Measurements from ENCODE around the gene LY9.

Gene LY9

DNA sequence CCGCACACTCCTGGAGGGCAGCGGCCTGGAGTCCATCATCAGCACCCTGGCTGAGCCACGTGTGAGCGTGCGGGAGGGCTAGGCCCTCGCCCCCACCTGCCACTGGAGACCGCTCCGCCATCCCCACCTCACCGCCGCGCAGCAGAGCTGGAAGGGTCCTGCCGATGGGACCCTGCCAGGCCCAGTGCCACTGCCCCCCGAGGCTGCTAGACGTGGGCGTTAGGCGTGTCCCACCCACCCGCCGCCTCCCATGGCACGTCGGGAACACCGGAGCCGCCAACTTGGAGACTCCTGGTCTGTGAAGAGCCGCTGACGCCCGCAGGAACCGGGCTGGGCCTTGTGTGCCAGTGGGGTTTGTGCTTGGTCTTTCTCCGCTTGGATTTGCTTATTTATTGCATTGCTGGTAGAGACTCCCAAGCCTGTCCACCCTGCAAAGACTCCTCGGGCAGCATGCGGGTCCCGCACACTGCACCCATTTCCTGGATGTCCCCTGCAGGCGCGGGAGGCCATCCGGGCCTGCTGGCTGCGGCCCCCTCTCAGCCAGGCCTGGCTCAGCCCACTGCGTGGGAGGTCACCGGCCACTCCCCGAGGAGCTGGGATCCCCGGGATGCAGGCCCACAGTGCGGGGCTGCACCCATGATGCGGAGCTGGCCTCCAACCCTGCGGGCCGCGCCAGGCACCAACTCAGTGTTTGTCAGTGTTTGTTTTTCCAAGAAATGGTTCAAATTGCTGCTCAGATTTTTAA is 6.0 kb downstream of the LY9 start:
- no peak for DNase-seq (ENCODE audit: low read depth)

- DNase-seq (ENCODE audit: low read depth) = no peak
Observed at GRCh38 chr1:160806109-160806665, 10.2 kb downstream of the LY9 start.

DNA sequence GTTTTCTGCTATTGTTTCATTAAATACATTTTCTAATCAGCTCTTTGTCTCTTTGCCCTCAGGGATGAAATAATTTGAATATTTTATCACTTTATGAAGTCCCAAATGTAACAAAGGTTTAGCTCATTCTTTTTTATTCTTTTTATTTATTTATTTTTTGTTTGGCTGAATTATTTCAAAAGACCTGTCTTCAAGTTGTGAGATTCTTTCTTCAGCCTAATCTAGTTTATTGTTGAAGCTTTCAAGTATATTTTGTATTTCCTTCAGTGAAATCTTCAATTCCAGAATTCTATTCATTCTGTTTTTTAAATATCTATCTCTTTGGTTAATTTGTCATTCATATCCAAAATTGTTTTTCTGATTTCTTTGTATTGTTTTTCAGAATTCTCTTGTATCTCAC is 10.8 kb downstream of the LY9 start:
- DNase-seq (ENCODE audit: low read depth) = no peak

- no peak for DNase-seq (ENCODE audit: low read depth)
Observed at GRCh38 chr1:160807247-160807646, 11.3 kb downstream of the LY9 start.

GRCh38 chr1:160807738-160808137 is 11.8 kb downstream of the LY9 start:
- DNase-seq (ENCODE audit: low read depth) = no peak

DNA sequence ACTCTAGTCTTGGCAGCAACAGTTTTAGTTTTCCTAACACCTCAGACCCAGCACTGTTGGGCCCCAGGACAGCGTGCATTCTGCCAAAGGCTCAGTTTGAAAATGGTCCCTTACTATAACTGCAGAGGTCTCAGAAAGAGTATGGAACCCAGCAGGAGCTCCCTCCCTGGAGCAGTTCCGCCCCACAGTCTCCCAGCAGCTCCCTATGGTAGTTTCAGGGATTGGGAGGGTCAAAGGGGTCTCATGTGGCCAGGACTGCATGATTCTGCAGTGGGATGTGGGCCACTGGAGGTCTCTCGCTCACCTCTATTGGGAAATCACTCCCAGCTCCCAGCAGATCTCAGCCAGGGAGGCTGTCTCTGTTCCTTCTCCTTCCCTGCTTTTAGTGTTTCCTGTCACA is 12.3 kb downstream of the LY9 start:
- no peak for DNase-seq (ENCODE audit: low read depth)

- DNase-seq (ENCODE audit: low read depth) = no peak
Observed at GRCh38 chr1:160810486-160810885, 14.5 kb downstream of the LY9 start.

DNA sequence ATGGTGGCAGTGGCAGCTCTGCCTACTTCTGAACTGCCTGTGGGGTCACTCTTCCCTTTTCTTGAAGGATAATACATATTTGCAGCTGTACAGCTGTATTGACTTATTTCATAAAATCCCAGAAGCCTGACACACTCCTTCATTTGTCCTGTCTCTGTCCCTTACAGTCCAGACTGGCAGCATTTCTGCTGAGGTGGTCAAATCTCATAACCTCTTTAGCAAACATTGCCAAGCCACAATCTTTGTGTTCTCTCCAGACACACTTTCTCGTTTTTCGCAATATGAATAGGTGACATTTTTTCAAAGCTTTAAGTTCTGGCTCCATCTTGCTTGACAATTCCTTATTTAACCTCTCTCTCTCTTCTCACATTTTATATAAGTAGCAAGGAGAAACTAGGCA is 15.2 kb downstream of the LY9 start:
- DNase-seq (ENCODE audit: low read depth) = no peak

GRCh38 chr1:160813215-160813614 is 17.2 kb downstream of the LY9 start:
- DNase-seq (ENCODE audit: low read depth) = no peak

GRCh38 chr1:160814316-160814715 is 18.3 kb downstream of the LY9 start:
- no peak for DNase-seq (ENCODE audit: low read depth)

DNA sequence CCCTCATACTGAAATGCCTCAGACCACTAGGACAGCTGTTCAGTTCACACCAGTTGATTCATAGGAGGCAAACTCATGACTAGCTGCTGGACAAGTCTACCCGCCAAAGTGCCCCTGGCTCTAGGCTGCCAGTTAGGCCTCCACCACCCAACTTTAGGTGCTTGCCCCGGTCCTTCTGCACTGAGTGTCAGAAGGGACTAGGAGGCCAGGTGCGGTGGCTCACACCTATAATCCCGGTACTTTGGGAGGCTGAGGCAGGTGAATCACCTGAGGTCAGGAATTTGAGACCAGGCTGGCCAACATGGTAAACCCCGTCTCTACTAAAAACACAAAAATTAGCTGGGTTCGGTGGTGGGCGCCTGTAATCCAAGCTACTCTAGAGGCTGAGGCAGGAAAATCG is 18.9 kb downstream of the LY9 start:
- DNase-seq (ENCODE audit: low read depth) = no peak

DNA sequence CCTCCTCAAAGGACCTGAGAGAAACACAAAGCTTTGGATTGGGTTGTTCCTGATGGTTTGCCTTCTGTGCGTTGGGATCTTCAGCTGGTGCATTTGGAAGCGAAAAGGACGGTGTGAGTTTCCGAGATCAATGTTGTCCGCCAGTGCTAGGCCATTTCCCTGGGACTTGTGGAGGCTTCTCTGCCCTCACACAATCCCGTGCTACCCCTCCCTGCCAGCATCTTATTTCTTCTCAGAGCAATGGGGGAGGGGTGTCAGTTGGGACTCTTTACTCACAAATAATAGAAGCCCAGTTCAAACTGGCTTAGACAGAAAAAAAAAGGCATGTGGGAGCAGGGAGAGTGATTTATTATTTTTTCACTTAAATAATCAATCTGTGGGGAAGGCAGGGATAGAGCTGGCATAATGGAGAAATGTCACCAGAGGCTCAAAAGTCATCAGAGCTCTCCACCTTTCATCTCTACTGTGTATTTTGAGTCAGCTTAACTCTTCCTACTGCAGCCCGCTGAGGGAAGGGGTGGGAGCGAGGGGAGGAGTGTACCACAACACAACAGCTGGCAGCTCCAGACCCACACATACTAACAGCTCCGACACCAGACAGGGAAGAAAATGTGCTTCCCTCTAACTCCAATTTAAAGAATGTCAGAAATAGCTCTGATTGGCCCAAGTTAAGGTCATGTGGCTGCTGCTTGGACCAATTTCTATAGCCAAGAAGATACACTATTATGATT is 22.4 kb downstream of the LY9 start:
- DNase-seq (ENCODE audit: low read depth) = no peak

DNA sequence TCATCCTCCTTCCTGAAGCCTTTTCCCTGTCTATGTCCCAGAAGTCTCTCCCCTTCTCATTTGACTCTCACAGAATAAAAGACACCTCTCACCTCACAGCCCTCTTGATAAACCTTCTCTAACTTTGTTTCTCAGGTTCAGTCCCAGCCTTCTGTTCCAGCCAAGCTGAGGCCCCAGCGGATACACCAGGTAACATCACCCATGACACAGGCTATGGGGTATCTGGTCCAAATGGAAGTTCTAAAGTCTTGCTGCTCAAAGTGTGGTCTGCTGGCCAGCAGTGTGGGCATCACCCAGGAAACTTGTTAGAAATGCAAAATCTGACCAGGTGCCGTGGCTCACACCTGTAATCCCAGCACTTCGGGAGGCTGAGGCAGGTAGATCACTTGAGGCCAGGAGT is 23.2 kb downstream of the LY9 start:
- no peak for DNase-seq (ENCODE audit: low read depth)

GRCh38 chr1:160821627-160822026 is 25.7 kb downstream of the LY9 start:
- no peak for DNase-seq (ENCODE audit: low read depth)

DNA sequence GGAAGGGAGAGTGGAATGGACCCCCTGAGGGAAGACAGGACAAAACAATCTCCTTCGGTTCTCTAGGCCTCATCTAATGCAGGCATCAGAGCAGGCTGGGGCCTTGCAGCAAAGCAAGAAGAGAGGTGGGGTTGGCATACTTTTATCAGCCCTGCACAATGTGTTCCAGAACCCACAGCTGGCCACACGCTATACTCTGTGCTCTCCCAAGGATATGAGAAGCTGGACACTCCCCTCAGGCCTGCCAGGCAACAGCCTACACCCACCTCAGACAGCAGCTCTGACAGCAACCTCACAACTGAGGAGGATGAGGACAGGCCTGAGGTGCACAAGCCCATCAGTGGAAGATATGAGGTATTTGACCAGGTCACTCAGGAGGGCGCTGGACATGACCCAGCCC is 27.3 kb downstream of the LY9 start:
- no peak for DNase-seq (ENCODE audit: low read depth)

GRCh38 chr1:160826546-160826945 is 30.6 kb downstream of the LY9 start:
- no peak for DNase-seq (ENCODE audit: low read depth)

- DNase-seq (ENCODE audit: low read depth) = no peak
Observed at GRCh38 chr1:160827418-160827817, 31.4 kb downstream of the LY9 start.

DNA sequence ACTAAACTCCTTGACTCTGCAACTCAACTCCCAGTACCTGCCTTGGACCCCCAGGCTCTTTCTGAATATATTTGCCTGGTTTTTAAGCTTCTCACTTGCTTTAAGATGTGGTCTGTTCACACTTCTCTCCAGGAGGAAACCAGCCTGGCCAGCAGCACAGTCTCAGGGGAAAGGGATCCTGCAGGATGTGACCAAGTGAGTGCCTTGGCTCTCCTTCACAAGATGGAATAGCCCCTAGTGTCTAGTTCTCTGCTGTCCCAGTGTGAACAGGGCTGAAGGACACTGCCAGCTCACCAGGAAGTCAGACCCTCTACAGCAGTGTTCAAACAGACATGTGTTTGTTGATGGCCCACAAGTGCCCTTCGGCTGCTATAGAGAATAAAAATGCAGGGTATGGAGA is 33.8 kb downstream of the LY9 start:
- DNase-seq (ENCODE audit: low read depth) = no peak

DNA sequence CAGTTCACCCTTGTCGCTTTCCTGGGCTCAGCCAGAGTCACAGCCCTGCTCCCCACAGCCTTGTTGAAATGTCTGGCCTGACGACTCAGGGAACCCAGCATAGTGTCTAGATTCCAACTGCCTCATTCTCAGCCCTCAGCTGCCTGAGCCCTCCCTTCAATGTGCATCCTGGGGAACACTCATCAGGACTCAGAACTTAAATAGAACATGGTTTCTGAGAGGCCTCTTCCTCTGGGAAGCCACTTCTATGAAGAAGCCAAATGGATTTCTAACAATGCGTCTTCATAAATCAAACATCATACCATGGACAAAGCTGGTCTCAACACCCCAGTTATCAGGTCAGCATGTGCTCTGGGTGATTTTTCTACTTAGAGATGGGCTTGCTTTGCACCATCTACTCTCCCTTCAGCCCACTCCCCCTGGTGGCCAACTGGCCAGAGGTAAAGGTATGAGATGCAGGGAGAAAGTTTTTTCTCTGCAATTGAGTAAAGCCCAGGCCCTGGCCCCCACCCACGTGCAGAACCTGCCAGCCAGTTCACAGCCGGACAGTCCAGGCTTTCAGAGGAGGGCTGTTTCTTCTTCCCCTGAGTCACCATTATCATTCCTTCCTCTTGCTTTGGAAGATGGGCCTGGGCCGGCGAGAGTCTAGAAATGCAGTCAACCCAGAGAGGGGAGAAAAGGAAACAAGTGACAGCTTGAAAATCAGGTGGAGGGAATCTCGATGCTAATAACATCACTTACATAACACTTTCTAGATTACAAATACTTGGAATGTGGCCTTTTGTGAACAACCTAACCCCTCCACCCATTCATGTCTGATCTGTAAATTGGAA is 34.6 kb downstream of the LY9 start:
- no peak for DNase-seq (ENCODE audit: low read depth)

DNA sequence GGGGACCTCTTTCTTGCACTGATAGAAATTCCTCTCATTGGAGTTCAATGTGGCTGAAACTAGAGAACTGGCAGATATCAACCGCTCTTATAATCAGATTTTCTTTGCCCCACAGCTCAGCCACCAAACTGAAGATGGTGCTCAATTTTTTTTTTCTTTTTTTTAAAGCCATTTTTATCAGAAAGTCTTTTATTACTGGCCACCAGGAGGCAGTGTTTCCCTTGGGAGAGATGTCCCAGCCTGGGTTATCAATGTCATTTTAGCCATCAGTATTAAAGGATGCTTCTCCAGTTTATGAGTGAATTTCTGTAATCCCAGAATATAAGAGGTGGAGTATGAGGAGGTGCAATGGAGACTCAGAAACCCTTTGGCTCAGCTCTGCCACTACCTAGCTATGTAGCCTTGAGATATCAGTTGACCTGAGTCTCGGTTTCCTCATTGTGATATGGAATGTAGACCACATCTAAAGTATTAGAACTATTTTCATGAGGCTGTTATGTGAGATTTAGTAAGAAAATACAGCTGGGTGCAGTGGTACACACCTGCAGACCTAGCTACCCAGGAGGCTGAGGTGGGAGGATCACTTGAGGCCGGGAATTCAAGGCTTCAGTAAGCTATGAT is 39.1 kb downstream of the LY9 start:
- no peak for DNase-seq (ENCODE audit: low read depth)

DNA sequence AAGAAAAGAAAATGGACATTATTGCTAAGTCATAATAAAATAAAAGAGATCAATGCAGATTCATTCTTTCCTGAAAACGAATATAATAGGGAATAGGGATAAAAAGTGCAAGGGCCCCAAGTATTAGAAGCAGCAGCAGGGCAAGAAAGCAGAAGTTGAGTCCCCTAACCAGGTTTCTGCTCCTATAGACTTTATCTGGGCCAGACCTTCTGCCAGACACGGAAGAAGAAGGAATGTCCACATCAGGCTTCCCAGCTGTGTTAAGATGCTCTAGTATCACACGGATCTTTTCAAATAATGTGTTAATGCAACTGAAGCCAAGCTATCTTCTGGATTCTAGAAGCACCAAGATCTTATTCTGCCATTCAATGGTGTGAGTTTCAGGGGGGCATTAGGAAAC is 39.8 kb downstream of the LY9 start:
- no peak for DNase-seq (ENCODE audit: low read depth)

DNA sequence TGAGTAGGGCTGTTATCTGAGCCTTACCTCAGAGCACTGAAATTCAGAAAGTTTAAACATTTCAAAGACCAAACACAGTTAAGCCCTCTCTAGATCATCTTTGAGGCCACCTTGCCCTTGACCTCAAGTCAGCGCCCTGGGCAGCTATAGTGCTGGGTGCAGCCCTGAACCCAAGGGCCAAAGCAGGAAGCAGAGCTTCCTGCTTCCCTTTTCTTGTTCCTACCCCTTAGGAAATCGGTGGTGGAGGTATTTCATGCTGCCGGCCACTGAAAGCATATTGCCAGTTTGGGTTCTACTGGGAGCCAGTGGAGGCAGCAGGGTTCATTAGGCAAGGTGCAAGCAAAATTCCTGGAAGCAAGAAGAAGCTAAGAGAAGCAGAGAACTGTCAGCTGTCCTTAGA is 40.6 kb downstream of the LY9 start:
- DNase-seq (ENCODE audit: low read depth) = no peak
